ENCODE measurements around the gene DLGAP1.
A peak's percentile ranks its signal among the peaks of the same experiment; 100 is the strongest.

The DLGAP1 gene

DNA sequence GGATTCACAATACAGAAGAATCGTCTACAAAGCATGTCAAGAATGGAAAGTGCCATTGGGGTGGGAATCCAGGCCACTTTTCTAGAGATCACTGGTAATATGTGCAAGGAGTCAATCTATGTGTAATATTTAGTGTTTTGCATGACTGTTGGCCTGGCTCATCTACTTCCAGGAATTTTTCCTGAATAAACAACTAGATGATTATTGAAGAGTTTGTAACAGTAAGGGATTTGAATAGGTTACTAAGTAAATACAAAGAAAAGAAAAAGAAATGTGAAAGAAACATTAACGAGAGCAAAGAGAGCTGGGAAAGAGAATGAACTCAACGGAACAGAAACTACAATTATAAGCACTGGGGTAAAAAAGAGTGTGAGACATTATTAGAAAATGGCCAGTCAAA is 599.1 kb downstream of the DLGAP1 start:
- H3K56ac ChIP-seq (ENCODE audit: low read length) = no peak overlapping the region
- H3K36me3 ChIP-seq (ENCODE audit: control insufficient read depth, insufficient read depth, low read length) = no peaks in the 10 kb centered on the region
- H2BK5ac ChIP-seq (ENCODE audit: low read length) = no peak overlapping the region
- no peak overlapping the region for H4K5ac ChIP-seq (ENCODE audit: low read length)
- no peak overlapping the region for H3K4me2 ChIP-seq (ENCODE audit: low read length)
- H4K8ac ChIP-seq (ENCODE audit: low read depth, low read length) = no peak overlapping the region
- no peaks in the 10 kb centered on the region for H3K4me1 ChIP-seq (ENCODE audit: control insufficient read depth, low read depth, low read length)
- DNase-seq = no peak
- no peaks in the 10 kb centered on the region for H3K79me1 ChIP-seq (ENCODE audit: low read length)
- no CpG with 5 or more reads among the region's 3 CpGs for WGBS (ENCODE audit: extremely low coverage, insufficient coverage, low lambda C conversion rate)
- no peak overlapping the region for H3K4ac ChIP-seq (ENCODE audit: low read depth, low read length)
- no peak overlapping the region for H3K23ac ChIP-seq (ENCODE audit: low read length)
- H2BK15ac ChIP-seq (replicated peaks; ENCODE audit: low read depth) = no peak overlapping the region
- H3K79me2 ChIP-seq (ENCODE audit: control insufficient read depth, insufficient read depth, low read length) = no peaks in the 10 kb centered on the region
- H3K9ac ChIP-seq (ENCODE audit: low read length) = no peak overlapping the region
- no peak overlapping the region for H2BK120ac ChIP-seq (ENCODE audit: low read depth, low read length)
- no peak overlapping the region for H3K4me3 ChIP-seq (ENCODE audit: low read length)
- no peak overlapping the region for H3K27ac ChIP-seq (ENCODE audit: low read depth, low read length)
- no peak overlapping the region for H2AK5ac ChIP-seq (ENCODE audit: low read length)
- no peak overlapping the region for H3K18ac ChIP-seq (ENCODE audit: low read length)
- no peaks in the 10 kb centered on the region for H3K27me3 ChIP-seq (ENCODE audit: insufficient read depth, low read length, poor library complexity)

- Histone ChIP-seq H3K23ac (ENCODE audit: low read length) (no peak overlapping the region), H2AK5ac (ENCODE audit: low read length) (no peak overlapping the region), H3K4me1 (ENCODE audit: control insufficient read depth, low read depth, low read length) (peaks cover 3% of the 10 kb centered on the region), H3K27me3 (ENCODE audit: insufficient read depth, low read length, poor library complexity) (no peaks in the 10 kb centered on the region), H3K79me2 (ENCODE audit: control insufficient read depth, insufficient read depth, low read length) (no peaks in the 10 kb centered on the region), H3K18ac (ENCODE audit: low read length) (no peak overlapping the region), H2BK15ac (replicated peaks; ENCODE audit: low read depth) (no peak overlapping the region), H2BK120ac (ENCODE audit: low read depth, low read length) (no peak overlapping the region), H4K8ac (ENCODE audit: low read depth, low read length) (no peak overlapping the region), H3K4me2 (ENCODE audit: low read length) (no peak overlapping the region), H3K9ac (ENCODE audit: low read length) (no peak overlapping the region), H3K4me3 (ENCODE audit: low read length) (no peak overlapping the region), H3K27ac (ENCODE audit: low read depth, low read length) (no peak overlapping the region), H3K79me1 (ENCODE audit: low read length) (no peaks in the 10 kb centered on the region), H3K36me3 (ENCODE audit: control insufficient read depth, insufficient read depth, low read length) (no peaks in the 10 kb centered on the region), H4K5ac (ENCODE audit: low read length) (no peak overlapping the region), H3K56ac (ENCODE audit: low read length) (no peak overlapping the region), H2BK5ac (ENCODE audit: low read length) (no peak overlapping the region), H3K4ac (ENCODE audit: low read depth, low read length) (no peak overlapping the region)
- WGBS (ENCODE audit: extremely low coverage, insufficient coverage, low lambda C conversion rate) = no CpG with 5 or more reads among the region's 2 CpGs
- DNase-seq = peak; percentile 40
Measured at GRCh38 chr18:3852321-3852720, 602.8 kb downstream of the DLGAP1 start.

- Histone ChIP-seq H3K79me1 (ENCODE audit: low read length) (no peaks in the 10 kb centered on the region), H3K23ac (ENCODE audit: low read length) (no peak overlapping the region), H3K79me2 (ENCODE audit: control insufficient read depth, insufficient read depth, low read length) (no peaks in the 10 kb centered on the region), H3K36me3 (ENCODE audit: control insufficient read depth, insufficient read depth, low read length) (no peaks in the 10 kb centered on the region), H3K18ac (ENCODE audit: low read length) (no peak overlapping the region), H3K9ac (ENCODE audit: low read length) (no peak overlapping the region), H3K4me1 (ENCODE audit: control insufficient read depth, low read depth, low read length) (peaks cover 3% of the 10 kb centered on the region), H4K5ac (ENCODE audit: low read length) (no peak overlapping the region), H3K4me2 (ENCODE audit: low read length) (no peak overlapping the region), H3K4ac (ENCODE audit: low read depth, low read length) (no peak overlapping the region), H2BK15ac (replicated peaks; ENCODE audit: low read depth) (no peak overlapping the region), H3K27me3 (ENCODE audit: insufficient read depth, low read length, poor library complexity) (no peaks in the 10 kb centered on the region), H2BK120ac (ENCODE audit: low read depth, low read length) (no peak overlapping the region), H3K27ac (ENCODE audit: low read depth, low read length) (no peak overlapping the region), H3K56ac (ENCODE audit: low read length) (no peak overlapping the region), H3K4me3 (ENCODE audit: low read length) (no peak overlapping the region), H4K8ac (ENCODE audit: low read depth, low read length) (no peak overlapping the region), H2BK5ac (ENCODE audit: low read length) (no peak overlapping the region), H2AK5ac (ENCODE audit: low read length) (no peak overlapping the region)
- no CpG with 5 or more reads among the region's 2 CpGs for WGBS (ENCODE audit: extremely low coverage, insufficient coverage, low lambda C conversion rate)
- DNase-seq = no peak
Measured at GRCh38 chr18:3851159-3851558, 603.9 kb downstream of the DLGAP1 start.

DNA sequence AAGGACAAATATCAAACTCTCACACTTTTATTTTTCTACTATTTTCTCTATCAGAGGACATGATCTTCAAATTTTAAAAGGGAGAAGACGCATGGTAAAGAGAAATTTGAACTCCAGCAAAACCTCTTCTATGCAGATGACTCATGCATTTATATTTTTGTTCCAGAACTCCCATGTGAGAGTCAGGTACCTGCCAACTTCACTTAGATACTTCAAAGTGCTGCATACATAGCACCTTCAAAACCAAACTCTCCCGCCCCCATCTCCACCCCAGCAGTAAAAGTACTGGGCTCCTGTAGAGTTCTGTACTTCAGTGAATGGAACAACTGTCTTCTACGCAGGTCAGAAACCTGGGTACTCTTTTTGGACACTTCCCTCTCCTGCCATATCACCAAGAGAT is 606.8 kb downstream of the DLGAP1 start:
- H4K5ac ChIP-seq (ENCODE audit: low read length) = no peak overlapping the region
- no peak for DNase-seq
- no peaks in the 10 kb centered on the region for H3K36me3 ChIP-seq (ENCODE audit: control insufficient read depth, insufficient read depth, low read length)
- H3K79me2 ChIP-seq (ENCODE audit: control insufficient read depth, insufficient read depth, low read length) = no peaks in the 10 kb centered on the region
- no peak overlapping the region for H2BK5ac ChIP-seq (ENCODE audit: low read length)
- no peaks in the 10 kb centered on the region for H3K27me3 ChIP-seq (ENCODE audit: insufficient read depth, low read length, poor library complexity)
- H3K18ac ChIP-seq (ENCODE audit: low read length) = no peak overlapping the region
- no peak overlapping the region for H3K23ac ChIP-seq (ENCODE audit: low read length)
- no peak overlapping the region for H3K27ac ChIP-seq (ENCODE audit: low read depth, low read length)
- no peak overlapping the region for H2BK15ac ChIP-seq (replicated peaks; ENCODE audit: low read depth)
- no peaks in the 10 kb centered on the region for H3K79me1 ChIP-seq (ENCODE audit: low read length)
- peaks cover 3% of the 10 kb centered on the region for H3K4me1 ChIP-seq (ENCODE audit: control insufficient read depth, low read depth, low read length)
- H4K8ac ChIP-seq (ENCODE audit: low read depth, low read length) = no peak overlapping the region
- no peak overlapping the region for H3K4me3 ChIP-seq (ENCODE audit: low read length)
- no peak overlapping the region for H2BK120ac ChIP-seq (ENCODE audit: low read depth, low read length)
- H3K9ac ChIP-seq (ENCODE audit: low read length) = no peak overlapping the region
- H2AK5ac ChIP-seq (ENCODE audit: low read length) = no peak overlapping the region
- H3K56ac ChIP-seq (ENCODE audit: low read length) = no peak overlapping the region
- H3K4me2 ChIP-seq (ENCODE audit: low read length) = no peak overlapping the region
- no peak overlapping the region for H3K4ac ChIP-seq (ENCODE audit: low read depth, low read length)
- no CpG with 5 or more reads among the region's 3 CpGs for WGBS (ENCODE audit: extremely low coverage, insufficient coverage, low lambda C conversion rate)

- Histone ChIP-seq H3K18ac (ENCODE audit: low read length) (no peak overlapping the region), H4K8ac (ENCODE audit: low read depth, low read length) (no peak overlapping the region), H4K5ac (ENCODE audit: low read length) (no peak overlapping the region), H3K4me3 (ENCODE audit: low read length) (no peak overlapping the region), H3K27me3 (ENCODE audit: insufficient read depth, low read length, poor library complexity) (peaks cover 2% of the 10 kb centered on the region), H3K56ac (ENCODE audit: low read length) (no peak overlapping the region), H2AK5ac (ENCODE audit: low read length) (no peak overlapping the region), H3K4me1 (ENCODE audit: control insufficient read depth, low read depth, low read length) (peaks cover 3% of the 10 kb centered on the region), H2BK15ac (replicated peaks; ENCODE audit: low read depth) (no peak overlapping the region), H3K27ac (ENCODE audit: low read depth, low read length) (no peak overlapping the region), H2BK5ac (ENCODE audit: low read length) (no peak overlapping the region), H2BK120ac (ENCODE audit: low read depth, low read length) (no peak overlapping the region), H3K4ac (ENCODE audit: low read depth, low read length) (no peak overlapping the region), H3K9ac (ENCODE audit: low read length) (no peak overlapping the region), H3K4me2 (ENCODE audit: low read length) (no peak overlapping the region), H3K79me1 (ENCODE audit: low read length) (no peaks in the 10 kb centered on the region), H3K79me2 (ENCODE audit: control insufficient read depth, insufficient read depth, low read length) (no peaks in the 10 kb centered on the region), H3K23ac (ENCODE audit: low read length) (no peak overlapping the region), H3K36me3 (ENCODE audit: control insufficient read depth, insufficient read depth, low read length) (no peaks in the 10 kb centered on the region)
- DNase-seq = no peak
- WGBS (ENCODE audit: extremely low coverage, insufficient coverage, low lambda C conversion rate) = no CpG with 5 or more reads among the region's 2 CpGs
Measured at GRCh38 chr18:3845161-3845560, 609.9 kb downstream of the DLGAP1 start.

- Histone ChIP-seq H2BK15ac (replicated peaks; ENCODE audit: low read depth) (no peak overlapping the region), H2BK120ac (ENCODE audit: low read depth, low read length) (no peak overlapping the region), H3K36me3 (ENCODE audit: control insufficient read depth, insufficient read depth, low read length) (no peaks in the 10 kb centered on the region), H3K56ac (ENCODE audit: low read length) (no peak overlapping the region), H3K4ac (ENCODE audit: low read depth, low read length) (no peak overlapping the region), H4K5ac (ENCODE audit: low read length) (no peak overlapping the region), H3K27me3 (ENCODE audit: insufficient read depth, low read length, poor library complexity) (peaks cover 2% of the 10 kb centered on the region), H3K9ac (ENCODE audit: low read length) (no peak overlapping the region), H3K79me1 (ENCODE audit: low read length) (no peaks in the 10 kb centered on the region), H2AK5ac (ENCODE audit: low read length) (no peak overlapping the region), H3K27ac (ENCODE audit: low read depth, low read length) (no peak overlapping the region), H3K4me1 (ENCODE audit: control insufficient read depth, low read depth, low read length) (no peaks in the 10 kb centered on the region), H3K4me3 (ENCODE audit: low read length) (no peak overlapping the region), H3K23ac (ENCODE audit: low read length) (no peak overlapping the region), H3K79me2 (ENCODE audit: control insufficient read depth, insufficient read depth, low read length) (no peaks in the 10 kb centered on the region), H3K4me2 (ENCODE audit: low read length) (no peak overlapping the region), H2BK5ac (ENCODE audit: low read length) (no peak overlapping the region), H3K18ac (ENCODE audit: low read length) (no peak overlapping the region), H4K8ac (ENCODE audit: low read depth, low read length) (no peak overlapping the region)
- no CpG with 5 or more reads among the region's 2 CpGs for WGBS (ENCODE audit: extremely low coverage, insufficient coverage, low lambda C conversion rate)
- no peak for DNase-seq
Measured at GRCh38 chr18:3842844-3843243, 612.3 kb downstream of the DLGAP1 start.
